HG03442 (cell line): ENCODE measurements around the gene VPS39.

Experiments used
- ATAC-seq: cut with Tn5 transposase; IDR thresholded peaks from one replicate; pipeline ENCODE4 v1.9.1; 2021; ENCODE audit warnings: mild to moderate bottlenecking, moderate library complexity; ENCODE audit not compliant: unreplicated experiment

The VPS39 gene

GRCh38 chr15:42131826-42132806 lies 76.0 kb downstream of the VPS39 start:
- no peak for ATAC-seq

- no peak for ATAC-seq
Measured at GRCh38 chr15:42131006-42131405, 77.1 kb downstream of the VPS39 start.

GRCh38 chr15:42130246-42130986 lies 77.7 kb downstream of the VPS39 start:
- no peak for ATAC-seq

- ATAC-seq, result no peak
Measured at GRCh38 chr15:42129364-42129763, 78.7 kb downstream of the VPS39 start.

DNA sequence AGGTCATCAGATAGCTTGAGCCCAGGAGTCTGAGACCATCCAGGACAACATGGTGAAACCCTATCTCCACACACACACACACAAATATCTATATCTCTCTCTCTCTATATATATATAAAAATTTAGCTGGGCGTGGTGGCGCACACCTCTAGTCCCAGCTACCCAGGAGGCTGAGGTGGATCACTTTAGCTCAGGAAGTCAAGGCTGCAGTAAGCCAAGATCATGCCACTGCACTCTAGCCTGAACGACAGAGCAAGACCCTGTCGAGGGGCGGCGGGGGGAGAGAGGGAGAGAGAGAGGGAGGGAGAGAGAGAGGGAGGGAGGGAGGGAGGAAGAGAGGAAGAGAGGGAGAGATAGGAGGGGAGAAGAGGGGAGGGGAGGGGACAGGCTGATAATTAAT lies 79.6 kb downstream of the VPS39 start:
- no peak for ATAC-seq

GRCh38 chr15:42123546-42123945 lies 84.6 kb downstream of the VPS39 start:
- no peak for ATAC-seq

DNA sequence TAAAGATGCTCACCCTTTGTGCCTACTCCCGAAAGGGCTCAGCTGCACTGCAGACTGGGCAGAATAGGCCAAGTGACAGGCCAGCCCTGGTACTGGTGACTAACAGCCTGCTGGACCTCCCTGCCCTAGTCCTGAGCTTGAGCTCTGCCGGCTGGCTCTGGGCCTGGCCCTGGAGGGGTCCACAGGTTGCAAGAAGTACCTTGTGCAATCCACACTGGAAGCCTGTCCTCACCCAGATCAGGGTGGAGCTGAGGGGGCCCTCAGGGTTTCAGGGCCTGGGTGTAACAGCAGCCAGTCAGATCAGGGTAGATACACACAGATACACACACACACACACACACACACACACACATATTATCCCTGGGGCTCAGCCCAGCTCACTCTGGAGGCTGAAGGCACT lies 86.4 kb downstream of the VPS39 start:
- ATAC-seq, result no peak

- no peak for ATAC-seq
Measured at GRCh38 chr15:42121021-42121420, 87.1 kb downstream of the VPS39 start.

DNA sequence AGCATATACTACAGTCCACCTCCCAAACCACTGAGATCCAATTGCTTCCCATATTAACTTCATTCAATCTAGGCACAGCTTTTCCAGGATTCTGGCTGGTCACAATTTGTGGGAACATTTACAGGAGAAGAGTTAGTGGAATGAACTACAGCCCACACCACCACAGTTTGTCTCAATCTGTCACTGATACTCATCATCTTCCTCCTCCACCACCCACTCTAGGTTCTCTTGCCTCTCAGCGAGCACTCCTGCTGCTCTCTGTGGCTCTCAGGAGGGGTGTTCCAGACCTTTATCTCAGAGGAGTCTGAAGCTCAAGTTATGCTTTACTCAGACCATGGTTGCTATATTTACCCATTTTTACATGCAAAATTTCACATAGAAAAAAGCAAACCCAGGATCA lies 87.8 kb downstream of the VPS39 start:
- no peak for ATAC-seq

- no peak for ATAC-seq
Measured at GRCh38 chr15:42119446-42119760, 88.7 kb downstream of the VPS39 start.

DNA sequence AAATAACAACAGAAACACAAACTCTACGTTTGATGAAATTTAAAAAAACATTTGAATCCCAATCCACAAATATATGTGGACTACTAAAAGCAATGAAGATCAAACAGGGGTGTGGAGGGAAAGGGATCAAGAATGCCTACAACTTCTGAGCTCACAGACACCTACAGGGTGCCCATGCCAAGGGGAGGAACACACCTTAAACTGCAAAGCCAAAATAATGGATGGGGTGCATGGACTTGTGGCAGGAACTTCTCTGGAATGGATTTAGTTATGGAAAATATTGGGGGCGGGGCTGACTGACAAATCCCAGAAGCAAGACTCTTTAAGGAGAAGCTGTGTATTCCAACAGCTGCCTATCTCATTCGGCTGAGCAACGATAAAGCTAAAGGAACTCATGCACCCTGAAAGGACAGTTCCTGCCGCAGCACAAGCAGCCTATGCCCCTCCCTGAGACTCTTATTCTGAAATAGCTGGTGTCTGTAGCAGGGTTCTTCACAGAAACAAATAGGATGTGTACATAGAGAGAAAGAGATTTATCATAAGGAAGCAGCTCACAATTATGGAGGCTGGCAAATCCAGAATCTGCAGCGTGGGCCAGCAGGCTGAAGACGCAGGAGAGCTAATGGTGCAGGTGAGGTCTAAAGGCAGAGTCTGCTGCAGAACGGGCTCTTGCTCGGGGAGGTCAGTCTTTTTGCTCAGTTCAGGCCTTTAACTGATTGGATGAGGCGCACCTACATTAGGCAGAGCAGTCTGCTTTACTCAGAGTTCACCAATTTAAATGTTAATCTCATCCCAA lies 89.3 kb downstream of the VPS39 start:
- ATAC-seq, result no peak

GRCh38 chr15:42111924-42112323 lies 96.2 kb downstream of the VPS39 start:
- ATAC-seq, result no peak

GRCh38 chr15:42110367-42110766 lies 97.7 kb downstream of the VPS39 start:
- no peak for ATAC-seq

GRCh38 chr15:42108806-42109205 lies 99.3 kb downstream of the VPS39 start:
- ATAC-seq, result no peak
